ENCODE results near the gene MME.

The MME gene

GRCh38 chr3:155196131-155197021, 116.3 kb downstream of the MME start:
- no peaks in the 10 kb centered on the region for H3K9me3 ChIP-seq (ENCODE audit: severe bottlenecking)
- no peak overlapping the region for H3K27ac ChIP-seq (ENCODE audit: poor library complexity, severe bottlenecking)
- no peak overlapping the region for H3K4me3 ChIP-seq (ENCODE audit: severe bottlenecking)
- DNase-seq (ENCODE audit: low spot score) (no peak), ATAC-seq (ENCODE audit: low read depth) (no peak)
- H3K4me1 ChIP-seq (ENCODE audit: insufficient read depth, poor library complexity, severe bottlenecking), result no peaks in the 10 kb centered on the region
- TF ChIP-seq, protein P1, sequence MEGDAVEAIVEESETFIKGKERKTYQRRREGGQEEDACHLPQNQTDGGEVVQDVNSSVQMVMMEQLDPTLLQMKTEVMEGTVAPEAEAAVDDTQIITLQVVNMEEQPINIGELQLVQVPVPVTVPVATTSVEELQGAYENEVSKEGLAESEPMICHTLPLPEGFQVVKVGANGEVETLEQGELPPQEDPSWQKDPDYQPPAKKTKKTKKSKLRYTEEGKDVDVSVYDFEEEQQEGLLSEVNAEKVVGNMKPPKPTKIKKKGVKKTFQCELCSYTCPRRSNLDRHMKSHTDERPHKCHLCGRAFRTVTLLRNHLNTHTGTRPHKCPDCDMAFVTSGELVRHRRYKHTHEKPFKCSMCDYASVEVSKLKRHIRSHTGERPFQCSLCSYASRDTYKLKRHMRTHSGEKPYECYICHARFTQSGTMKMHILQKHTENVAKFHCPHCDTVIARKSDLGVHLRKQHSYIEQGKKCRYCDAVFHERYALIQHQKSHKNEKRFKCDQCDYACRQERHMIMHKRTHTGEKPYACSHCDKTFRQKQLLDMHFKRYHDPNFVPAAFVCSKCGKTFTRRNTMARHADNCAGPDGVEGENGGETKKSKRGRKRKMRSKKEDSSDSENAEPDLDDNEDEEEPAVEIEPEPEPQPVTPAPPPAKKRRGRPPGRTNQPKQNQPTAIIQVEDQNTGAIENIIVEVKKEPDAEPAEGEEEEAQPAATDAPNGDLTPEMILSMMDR (IDR thresholded peaks at IDR 0.05; ENCODE audit: poor library complexity, severe bottlenecking), result no peak
- H3K36me3 ChIP-seq (ENCODE audit: low read depth), result no peaks in the 10 kb centered on the region
- H3K27me3 ChIP-seq (ENCODE audit: insufficient read depth, poor library complexity, severe bottlenecking), result no peaks in the 10 kb centered on the region

- no peak overlapping the region for H3K27ac ChIP-seq (ENCODE audit: poor library complexity, severe bottlenecking)
- ATAC-seq (ENCODE audit: low read depth), result no peak
- TF ChIP-seq, protein P1 (IDR thresholded peaks at IDR 0.05; ENCODE audit: poor library complexity, severe bottlenecking), result no peak
- H3K36me3 ChIP-seq (ENCODE audit: low read depth), result no peaks in the 10 kb centered on the region
- H3K4me3 ChIP-seq (ENCODE audit: severe bottlenecking), result no peak overlapping the region
- H3K9me3 ChIP-seq (ENCODE audit: severe bottlenecking), result no peaks in the 10 kb centered on the region
- no peak for DNase-seq (ENCODE audit: low spot score)
- no peaks in the 10 kb centered on the region for H3K4me1 ChIP-seq (ENCODE audit: insufficient read depth, poor library complexity, severe bottlenecking)
- no peaks in the 10 kb centered on the region for H3K27me3 ChIP-seq (ENCODE audit: insufficient read depth, poor library complexity, severe bottlenecking)
These were observed 117.7 kb downstream of the MME start for GRCh38 chr3:155197786-155198185.

- Histone ChIP-seq H3K4me1 (ENCODE audit: insufficient read depth, poor library complexity, severe bottlenecking) (no peaks in the 10 kb centered on the region), H3K36me3 (ENCODE audit: low read depth) (no peaks in the 10 kb centered on the region), H3K4me3 (ENCODE audit: severe bottlenecking) (no peak overlapping the region), H3K9me3 (ENCODE audit: severe bottlenecking) (no peaks in the 10 kb centered on the region), H3K27me3 (ENCODE audit: insufficient read depth, poor library complexity, severe bottlenecking) (no peaks in the 10 kb centered on the region), H3K27ac (ENCODE audit: poor library complexity, severe bottlenecking) (no peak overlapping the region)
- TF ChIP-seq, protein P1 (IDR thresholded peaks at IDR 0.05; ENCODE audit: poor library complexity, severe bottlenecking), result no peak
- no peak for DNase-seq (ENCODE audit: low spot score)
- no peak for ATAC-seq (ENCODE audit: low read depth)
These were observed 122.5 kb downstream of the MME start for GRCh38 chr3:155202626-155203025.

DNA sequence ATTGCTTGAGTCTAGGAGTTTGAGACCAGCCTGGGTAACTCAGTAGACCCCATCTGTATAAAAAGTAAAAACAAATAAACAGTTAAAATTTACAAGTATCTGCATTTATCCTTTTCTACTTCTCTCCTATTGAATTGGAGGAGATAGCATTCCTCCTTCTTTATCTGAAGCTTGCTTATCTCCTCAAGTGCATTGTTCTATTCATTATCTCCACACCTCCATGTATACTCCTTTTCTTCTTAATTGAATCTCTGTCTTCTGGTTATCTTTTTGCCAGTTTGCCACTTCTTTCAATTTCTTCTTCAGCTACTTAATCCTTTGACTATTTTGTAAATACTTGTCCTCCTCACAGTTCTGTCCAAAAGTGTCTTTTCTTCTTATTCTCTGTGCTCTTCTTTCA, 124.7 kb downstream of the MME start:
- no peak overlapping the region for H3K4me3 ChIP-seq (ENCODE audit: severe bottlenecking)
- no peaks in the 10 kb centered on the region for H3K4me1 ChIP-seq (ENCODE audit: insufficient read depth, poor library complexity, severe bottlenecking)
- no peak overlapping the region for H3K27ac ChIP-seq (ENCODE audit: poor library complexity, severe bottlenecking)
- no peaks in the 10 kb centered on the region for H3K36me3 ChIP-seq (ENCODE audit: low read depth)
- ATAC-seq (ENCODE audit: low read depth) (no peak), DNase-seq (ENCODE audit: low spot score) (no peak)
- TF ChIP-seq, protein P1 (IDR thresholded peaks at IDR 0.05; ENCODE audit: poor library complexity, severe bottlenecking), result no peak
- H3K9me3 ChIP-seq (ENCODE audit: severe bottlenecking), result no peaks in the 10 kb centered on the region
- H3K27me3 ChIP-seq (ENCODE audit: insufficient read depth, poor library complexity, severe bottlenecking), result no peaks in the 10 kb centered on the region

DNA sequence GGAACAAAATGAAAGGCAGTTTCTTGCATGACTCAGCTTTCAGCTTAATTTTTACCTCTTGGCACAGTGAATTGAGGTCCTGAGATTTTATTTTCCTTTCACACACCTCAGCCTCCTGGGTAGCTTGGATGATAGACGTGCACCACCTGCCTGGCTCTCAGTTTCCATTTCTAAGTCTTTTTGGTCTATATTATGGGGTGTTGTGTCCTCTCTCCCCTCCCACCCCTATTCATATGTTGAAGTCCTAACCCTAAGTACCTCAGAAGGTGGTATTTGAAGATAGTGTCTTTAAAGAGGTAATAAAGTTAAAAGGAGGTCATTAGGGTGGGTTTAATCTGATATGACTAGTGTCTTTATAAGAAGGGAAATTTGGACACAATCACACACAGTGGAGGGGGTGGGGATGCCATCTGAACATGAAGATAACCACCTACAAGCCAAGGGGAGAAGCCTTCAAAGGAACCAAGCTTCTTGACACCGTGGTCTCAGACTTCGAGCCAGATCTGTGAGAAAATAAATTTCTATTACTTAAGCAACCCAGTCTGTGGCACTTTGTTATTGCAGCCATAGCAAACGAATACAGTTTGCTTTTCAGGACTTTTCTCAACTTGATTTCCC, 128.2 kb downstream of the MME start:
- H3K27me3 ChIP-seq (ENCODE audit: insufficient read depth, poor library complexity, severe bottlenecking), result no peaks in the 10 kb centered on the region

More for the DNA sequence above, 128.2 kb downstream of the MME start:
- no peaks in the 10 kb centered on the region for H3K4me1 ChIP-seq (ENCODE audit: insufficient read depth, poor library complexity, severe bottlenecking)
- DNase-seq (ENCODE audit: low spot score), result no peak
- H3K27ac ChIP-seq (ENCODE audit: poor library complexity, severe bottlenecking), result no peak overlapping the region
- no peak for ATAC-seq (ENCODE audit: low read depth)
- H3K9me3 ChIP-seq (ENCODE audit: severe bottlenecking), result no peaks in the 10 kb centered on the region
- TF ChIP-seq, protein P1 (IDR thresholded peaks at IDR 0.05; ENCODE audit: poor library complexity, severe bottlenecking), result no peak
- H3K36me3 ChIP-seq (ENCODE audit: low read depth), result no peaks in the 10 kb centered on the region
- H3K4me3 ChIP-seq (ENCODE audit: severe bottlenecking), result no peak overlapping the region
